Breast epithelium (tissue), 3 donors: ENCODE data around the gene IQGAP2.

Experiments
- CTCF ChIP-seq, 3 donors: fragments of 450-650 bp; IDR thresholded peaks; one replicate each; pipeline ENCODE4 v1.5.1; 2016 to 2017; ENCODE audit warnings: antibody characterized with exemption in 3 of 3, mild to moderate bottlenecking in 3 of 3, moderate library complexity in 3 of 3
- POLR2A ChIP-seq: fragments of 450-650 bp; IDR thresholded peaks from one replicate; pipeline ENCODE4 v1.6.1; 2016; ENCODE audit warnings: antibody characterized with exemption, mild to moderate bottlenecking, moderate library complexity
- POLR2AphosphoS5 ChIP-seq, 3 donors: sonication (generic); formaldehyde crosslinking; IDR thresholded peaks; one replicate each; pipeline ENCODE4 v1.6.1; 2017; ENCODE audit warnings: antibody characterized with exemption in 3 of 3

- TF ChIP-seq CTCF (IDR thresholded peaks at IDR 0.05): no peak
- TF ChIP-seq POLR2A: no peak
- no peak for TF ChIP-seq POLR2AphosphoS5 (IDR thresholded peaks at IDR 0.05)
Measured at GRCh38 chr5:76634661-76635060, 231.6 kb downstream of the IQGAP2 start.
